B cell (primary cell): ENCODE results near the gene EEFSEC. TPM values are rescaled to one million over a fixed set of nuclear protein-coding genes. Genes with fewer than 3 reads are reported as not detected.

Experiments used
- ATAC-seq: fragments of 200-7000 bp; cut with Tn5 transposase; one replicate; pipeline ENCODE4 v1.10.0; 2021; ENCODE audit warnings: low read depth, mild to moderate bottlenecking, moderate number of reproducible peaks, moderate library complexity
- CTCF ChIA-PET: fragments of 350-600 bp; sonication (Branson Sonifier 250); formaldehyde crosslinking; loops from one replicate; lab custom pipeline; 2021; ENCODE audit warnings: antibody characterized with exemption, inconsistent platforms; lab: Charles Lee
- POLR2A ChIA-PET: fragments of 350-600 bp; sonication (Branson Sonifier 250); formaldehyde crosslinking; loops from one replicate; lab custom pipeline; 2021; ENCODE audit warnings: antibody characterized with exemption; lab: Charles Lee
- DNase-seq: peaks from one replicate; pipeline ENCODE4 v3.0.0; 2013
- H2AFZ ChIP-seq: 2 replicates; pipeline ENCODE4 v1.6.1; 2012; ENCODE audit warnings: mild to moderate bottlenecking, low read depth, low read length; ENCODE audit not compliant: insufficient read depth, poor library complexity, severe bottlenecking
- H3K27ac ChIP-seq, 2 donors: 1 replicate in 1 of 2; 2 replicates in 1 of 2; pipeline ENCODE4 v1.5.1; 2012 to 2013; ENCODE audit warnings: low read length in 2 of 2, mild to moderate bottlenecking in 2 of 2, moderate library complexity in 1 of 2
- H3K27me3 ChIP-seq, 4 experiments: fragments of 200-600 bp in 1 of 4; sonication (generic) in 1 of 4; replicated peaks in 1 of 4; 1 replicate in 2 of 4; 2 replicates in 2 of 4; pipeline versions ENCODE4 v1.6.1 to v1.7.0; 2013 to 2016; ENCODE audit warnings: low read length in 3 of 4, mild to moderate bottlenecking in 2 of 4, mixed read lengths in 1 of 4, moderate library complexity in 1 of 4; ENCODE audit not compliant: insufficient read depth in 4 of 4, control insufficient read depth in 3 of 4; ENCODE audit errors: control extremely low read depth in 1 of 4
- H3K36me3 ChIP-seq, 2 experiments: replicated peaks in 1 of 2; 1 replicate in 1 of 2; 2 replicates in 1 of 2; pipeline versions ENCODE4 v1.6.1 to v1.7.1; 2013; ENCODE audit warnings: low read length in 1 of 2; ENCODE audit not compliant: insufficient read depth in 2 of 2, control insufficient read depth in 1 of 2; ENCODE audit errors: control extremely low read depth in 1 of 2, extremely low read depth in 1 of 2
- H3K4me1 ChIP-seq, 2 donors: fragments of 200-600 bp in 1 of 2; sonication (generic) in 1 of 2; 1 replicate in 1 of 2; 2 replicates in 1 of 2; pipeline versions ENCODE4 v1.5.1 to v1.6.1; 2013 to 2017; ENCODE audit warnings: low read length in 2 of 2; ENCODE audit not compliant: control insufficient read depth in 2 of 2, insufficient read depth in 2 of 2
- H3K4me2 ChIP-seq: replicated peaks from 2 replicates; pipeline ENCODE3; 2012; ENCODE audit warnings: mild to moderate bottlenecking, low read depth, low read length; ENCODE audit not compliant: poor library complexity, severe bottlenecking
- H3K4me3 ChIP-seq, 5 experiments: fragments of 200-600 bp in 1 of 5; sonication (generic) in 1 of 5; 1 replicate in 3 of 5; 2 replicates in 2 of 5; pipeline versions ENCODE4 v1.5.1 to v1.7.0; 2011 to 2016; ENCODE audit warnings: low read length in 4 of 5, mild to moderate bottlenecking in 4 of 5, low read depth in 2 of 5, control low read depth in 1 of 5, moderate library complexity in 1 of 5; ENCODE audit not compliant: insufficient read depth in 1 of 5; ENCODE audit errors: control extremely low read depth in 1 of 5, extremely low read depth in 1 of 5
- H3K79me2 ChIP-seq: fragments of 200-600 bp; sonication (generic); one replicate; pipeline ENCODE4 v1.6.0; 2016; ENCODE audit warnings: low read length; ENCODE audit not compliant: control insufficient read depth, insufficient read depth
- H3K9ac ChIP-seq: fragments of 200-600 bp; sonication (generic); 2 replicates; pipeline ENCODE4 v1.6.1; 2017; ENCODE audit warnings: mild to moderate bottlenecking, low read length, moderate library complexity
- H3K9me3 ChIP-seq, 3 donors: one replicate each; pipeline versions ENCODE4 v1.6.1 to v1.7.1; 2013; ENCODE audit warnings: low read length in 2 of 3; ENCODE audit not compliant: control insufficient read depth in 2 of 3, insufficient read depth in 1 of 3; ENCODE audit errors: control extremely low read depth in 1 of 3
- H4K20me1 ChIP-seq: 2 replicates; pipeline ENCODE4 v1.6.0; 2012; ENCODE audit warnings: mild to moderate bottlenecking, low read length; ENCODE audit not compliant: insufficient read depth, control insufficient read depth, poor library complexity, severe bottlenecking
- H3K27ac Mint-ChIP-seq: one replicate; pipeline ENCODE4 v1.8.0; 2021; ENCODE audit warnings: mixed read lengths
- H3K27me3 Mint-ChIP-seq: one replicate; pipeline ENCODE4 v1.8.0; 2021; ENCODE audit warnings: mixed read lengths
- H3K4me1 Mint-ChIP-seq: one replicate; pipeline ENCODE4 v1.8.0; 2021; ENCODE audit warnings: mixed read lengths
- H3K4me3 Mint-ChIP-seq: one replicate; pipeline ENCODE4 v1.8.0; 2021; ENCODE audit warnings: mixed read lengths
- H3K9me3 Mint-ChIP-seq: one replicate; pipeline ENCODE4 v1.8.0; 2022; ENCODE audit warnings: mixed read lengths; ENCODE audit not compliant: insufficient read depth
- EZH2 ChIP-seq: IDR thresholded peaks from 2 replicates; pipeline ENCODE4 v1.6.1; 2012; ENCODE audit warnings: borderline replicate concordance, low read depth, mild to moderate bottlenecking, moderate library complexity, low read length; ENCODE audit not compliant: insufficient read depth, poor library complexity, severe bottlenecking
- WGBS: methylation state at CpG from one replicate; pipeline ENCODE4 v1.1.5; 2013; ENCODE audit warnings: missing lambda C conversion rate; ENCODE audit not compliant: insufficient coverage; 5-methylcytosine and 5-hydroxymethylcytosine counted together
- intact Hi-C: fragments of 100-400 bp; cut with micrococcal nuclease; formaldehyde crosslinking; loops from one replicate; pipeline ENCODE4 v1.10.0; 2022
- polyA plus RNA-seq: library from polyadenylated mRNA; depleted of rRNA; stranded (reverse); fragments of >200 nt; gene quantifications from 2 replicates; pipeline ENCODE4 v1.2.3, GENCODE V29; 2012
- total RNA-seq, 2 donors: library from RNA; stranded (reverse); fragments of 120-200 nt in 1 of 2; gene quantifications; 1 replicate in 1 of 2; 2 replicates in 1 of 2; pipeline versions ENCODE4 v1.2.3 to v1.2.4, GENCODE V29; 2013 to 2022
- TF ChIP-seq, protein P1 (sequence below): fragments of 200-600 bp; IDR thresholded peaks from one replicate; pipeline ENCODE4 v1.8.0; 2022; ENCODE audit warnings: antibody characterized with exemption, mild to moderate bottlenecking

Gene EEFSEC
- total and polyA plus RNA-seq, 2 donors (not counting 1 experiment from before 2014, with no cell fraction given), result 17.9 to 18.4 TPM

DNA sequence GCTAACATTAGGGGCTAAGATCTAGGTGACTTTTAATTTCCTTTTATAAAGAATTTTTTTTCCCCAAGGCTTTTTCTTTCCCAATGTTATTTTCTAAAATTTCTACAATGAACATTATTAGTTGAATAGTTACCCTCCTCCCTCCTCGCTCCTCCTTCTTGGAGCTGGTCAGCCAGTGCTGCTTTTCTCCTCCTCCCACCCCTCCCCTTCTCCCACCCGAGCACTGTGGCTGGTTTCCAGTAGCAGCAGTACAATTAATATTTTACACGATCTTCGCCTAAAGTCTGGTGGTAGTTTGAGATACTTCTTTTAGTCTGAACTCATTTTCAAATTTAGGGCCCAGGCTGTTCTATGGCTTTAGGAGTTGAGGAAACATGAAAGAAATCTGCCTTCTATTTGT lies 41.6 kb downstream of the EEFSEC start:
- WGBS, result no CpG with 5 or more reads among the region's 4 CpGs
- H2AFZ ChIP-seq, result no peak overlapping the region
- intact Hi-C loops, result no loop called here
- H3K36me3 ChIP-seq, result peaks cover 0 to 5% of the 10 kb centered on the region in 2 experiments
- no peak overlapping the region for H3K4me3 ChIP-seq
- no peak overlapping the region for H3K4me2 ChIP-seq
- Mint-ChIP-seq H3K9me3 (no peaks in the 10 kb centered on the region), H3K4me3 (no peak overlapping the region), H3K27ac (no peak overlapping the region), H3K27me3 (no peaks in the 10 kb centered on the region), H3K4me1 (peaks cover 4% of the 10 kb centered on the region)
- ChIA-PET POLR2A (no interaction called here), CTCF (no interaction called here)
- no peaks in the 10 kb centered on the region for H3K9me3 ChIP-seq
- TF ChIP-seq, protein P1, sequence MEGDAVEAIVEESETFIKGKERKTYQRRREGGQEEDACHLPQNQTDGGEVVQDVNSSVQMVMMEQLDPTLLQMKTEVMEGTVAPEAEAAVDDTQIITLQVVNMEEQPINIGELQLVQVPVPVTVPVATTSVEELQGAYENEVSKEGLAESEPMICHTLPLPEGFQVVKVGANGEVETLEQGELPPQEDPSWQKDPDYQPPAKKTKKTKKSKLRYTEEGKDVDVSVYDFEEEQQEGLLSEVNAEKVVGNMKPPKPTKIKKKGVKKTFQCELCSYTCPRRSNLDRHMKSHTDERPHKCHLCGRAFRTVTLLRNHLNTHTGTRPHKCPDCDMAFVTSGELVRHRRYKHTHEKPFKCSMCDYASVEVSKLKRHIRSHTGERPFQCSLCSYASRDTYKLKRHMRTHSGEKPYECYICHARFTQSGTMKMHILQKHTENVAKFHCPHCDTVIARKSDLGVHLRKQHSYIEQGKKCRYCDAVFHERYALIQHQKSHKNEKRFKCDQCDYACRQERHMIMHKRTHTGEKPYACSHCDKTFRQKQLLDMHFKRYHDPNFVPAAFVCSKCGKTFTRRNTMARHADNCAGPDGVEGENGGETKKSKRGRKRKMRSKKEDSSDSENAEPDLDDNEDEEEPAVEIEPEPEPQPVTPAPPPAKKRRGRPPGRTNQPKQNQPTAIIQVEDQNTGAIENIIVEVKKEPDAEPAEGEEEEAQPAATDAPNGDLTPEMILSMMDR, result no peak
- TF ChIP-seq EZH2, result no peak
- H3K27ac ChIP-seq, result no peak overlapping the region
- no peaks in the 10 kb centered on the region for H3K4me1 ChIP-seq
- ATAC-seq (no peak), DNase-seq (no peak)
- peaks cover 14% of the 10 kb centered on the region for H3K79me2 ChIP-seq
- H3K27me3 ChIP-seq, result no peaks in the 10 kb centered on the region
- H3K9ac ChIP-seq, result no peak overlapping the region
- no peaks in the 10 kb centered on the region for H4K20me1 ChIP-seq

DNA sequence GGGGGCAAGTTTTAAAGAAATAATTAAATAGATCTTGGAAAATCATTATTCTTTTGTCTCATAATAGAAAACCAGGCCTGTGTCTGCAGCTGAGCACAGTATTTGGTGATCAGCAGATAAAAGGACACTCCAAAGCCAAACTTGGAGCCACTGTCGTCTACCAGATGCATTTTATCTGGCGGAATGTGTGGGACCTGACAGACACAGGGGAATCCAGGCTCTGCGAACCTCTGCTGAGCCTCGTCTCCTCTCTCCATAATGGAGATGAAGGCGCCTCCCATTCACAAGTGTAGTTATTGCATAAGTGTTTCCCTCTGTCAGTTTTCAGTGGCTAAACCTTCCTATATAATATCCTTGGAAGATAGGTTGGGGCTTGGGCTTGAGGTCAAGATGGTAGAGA lies 42.1 kb downstream of the EEFSEC start:
- peaks cover 15% of the 10 kb centered on the region for H3K79me2 ChIP-seq
- no peak overlapping the region for H3K4me3 ChIP-seq
- intact Hi-C loops, result no loop called here
- Mint-ChIP-seq H3K27me3 (no peaks in the 10 kb centered on the region), H3K27ac (no peak overlapping the region), H3K9me3 (no peaks in the 10 kb centered on the region), H3K4me3 (no peak overlapping the region), H3K4me1 (peaks cover 4% of the 10 kb centered on the region)
- H3K9ac ChIP-seq, result no peak overlapping the region
- DNase-seq, result no peak
- no peak for TF ChIP-seq EZH2
- TF ChIP-seq, protein P1, result no peak
- H3K4me2 ChIP-seq, result no peak overlapping the region
- H3K4me1 ChIP-seq, result no peaks in the 10 kb centered on the region
- no peaks in the 10 kb centered on the region for H3K9me3 ChIP-seq
- peaks cover 0 to 5% of the 10 kb centered on the region in 2 experiments for H3K36me3 ChIP-seq
- POLR2A ChIA-PET, result no interaction called here
- no peak overlapping the region for H3K27ac ChIP-seq
- no peak overlapping the region for H2AFZ ChIP-seq
- no peak for ATAC-seq
- 100% methylated on average over 2 of the region's 5 CpGs for WGBS
- no peaks in the 10 kb centered on the region for H4K20me1 ChIP-seq
- CTCF ChIA-PET, result no interaction called here
- H3K27me3 ChIP-seq, result no peaks in the 10 kb centered on the region
